Fibroblast of lung (primary cell): ENCODE measurements around the gene RAPGEF4. TPM values are rescaled to one million over a fixed set of nuclear protein-coding genes. Genes with fewer than 3 reads are reported as not detected.
A peak's percentile ranks its signal among the peaks of the same experiment; 100 is the strongest.

ENCODE experiments used
- DNase-seq, 2 donors: peaks; one replicate each; pipeline versions ENCODE4 v3.0.0 to v3.0.0-alpha.2; 2010; ENCODE audit warnings: low read depth in 2 of 2
- H2AFZ ChIP-seq: 2 replicates; pipeline ENCODE4 v1.5.1; 2012; ENCODE audit warnings: low read length, control low read depth, inconsistent platforms
- H3K27ac ChIP-seq: 2 replicates; pipeline ENCODE4 v1.5.1; 2011; ENCODE audit warnings: low read length, control low read depth; ENCODE audit not compliant: insufficient read depth
- H3K27me3 ChIP-seq: 2 replicates; pipeline ENCODE4 v1.5.1; 2011; ENCODE audit warnings: mild to moderate bottlenecking, low read length; ENCODE audit not compliant: control insufficient read depth, insufficient read depth
- H3K36me3 ChIP-seq: 2 replicates; pipeline ENCODE4 v1.5.1; 2011; ENCODE audit warnings: low read length; ENCODE audit not compliant: control insufficient read depth, insufficient read depth
- H3K4me1 ChIP-seq: 2 replicates; pipeline ENCODE4 v1.5.1; 2011; ENCODE audit warnings: low read length; ENCODE audit not compliant: control insufficient read depth, insufficient read depth; ENCODE audit errors: extremely low read depth
- H3K4me2 ChIP-seq: 2 replicates; pipeline ENCODE4 v1.5.1; 2011; ENCODE audit warnings: low read length, control low read depth; ENCODE audit not compliant: insufficient read depth; ENCODE audit errors: extremely low read depth
- H3K4me3 ChIP-seq, 4 experiments: fragments of 200-600 bp in 1 of 4; sonication (generic) in 1 of 4; replicated peaks in 1 of 4; 2 replicates each; pipeline ENCODE4 v1.5.1; 2011 to 2016; ENCODE audit warnings: low read length in 4 of 4, low read depth in 3 of 4, mild to moderate bottlenecking in 3 of 4, control low read depth in 2 of 4, inconsistent platforms in 1 of 4, mixed read lengths in 1 of 4; ENCODE audit not compliant: insufficient read depth in 1 of 4; ENCODE audit errors: control extremely low read depth in 1 of 4
- H3K79me2 ChIP-seq: 2 replicates; pipeline ENCODE4 v1.5.1; 2012; ENCODE audit warnings: mild to moderate bottlenecking, low read length, inconsistent platforms; ENCODE audit not compliant: control insufficient read depth, insufficient read depth
- H3K9ac ChIP-seq: 2 replicates; pipeline ENCODE4 v1.5.1; 2011; ENCODE audit warnings: mild to moderate bottlenecking, low read length, control low read depth; ENCODE audit not compliant: insufficient read depth
- H3K9me3 ChIP-seq: 2 replicates; pipeline ENCODE4 v1.5.1; 2012; ENCODE audit warnings: low read depth, low read length; ENCODE audit not compliant: control insufficient read depth, insufficient read depth
- H4K20me1 ChIP-seq: 2 replicates; pipeline ENCODE4 v1.5.1; 2011; ENCODE audit warnings: low read length; ENCODE audit not compliant: control insufficient read depth, insufficient read depth; ENCODE audit errors: extremely low read depth
- CTCF ChIP-seq, 2 donors: IDR thresholded peaks in 1 of 2; conservative IDR thresholded peaks in 1 of 2; 1 replicate in 1 of 2; 2 replicates in 1 of 2; pipeline ENCODE4 v1.5.1; 2011 to 2012; ENCODE audit warnings: low read length in 2 of 2, control low read depth in 1 of 2, inconsistent platforms in 1 of 2, low read depth in 1 of 2, mild to moderate bottlenecking in 1 of 2
- EZH2 ChIP-seq: IDR thresholded peaks from 2 replicates; pipeline ENCODE4 v1.5.1; 2012; ENCODE audit warnings: low read length, control low read depth, mild to moderate bottlenecking; ENCODE audit errors: missing control alignments
- polyA plus RNA-seq, 2 donors: library from polyadenylated mRNA; depleted of rRNA in 1 of 2; stranded (reverse) in 1 of 2; unstranded in 1 of 2; fragments of >200 nt; gene quantifications; 2 replicates each; pipeline ENCODE4 v1.2.1, GENCODE V29; 2011 to 2012; ENCODE audit warnings: missing spikeins in 1 of 2
- total RNA-seq: library from RNA; depleted of rRNA; stranded (reverse); fragments of >200 nt; gene quantifications from 2 replicates; pipeline ENCODE4 v1.2.1, GENCODE V29; 2014

RAPGEF4 gene
- total and polyA plus RNA-seq, 2 donors (not counting 1 experiment from before 2014, with no cell fraction given) = 0.51 to 3.0 TPM

GRCh38 chr2:172985139-172985892 lies 249.7 kb downstream of the RAPGEF4 start:
- no peaks in the 10 kb centered on the region for H4K20me1 ChIP-seq
- H3K9ac ChIP-seq = no peak overlapping the region
- no peaks in the 10 kb centered on the region for H3K9me3 ChIP-seq
- no peak overlapping the region for H3K4me2 ChIP-seq
- DNase-seq = peak in 1 of 2 donors; percentile 67
- no peaks in the 10 kb centered on the region for H3K4me1 ChIP-seq
- H3K4me3 ChIP-seq = no peak overlapping the region
- no peak overlapping the region for H2AFZ ChIP-seq
- H3K27ac ChIP-seq = no peak overlapping the region
- H3K27me3 ChIP-seq = peaks cover 7% of the 10 kb centered on the region
- no peaks in the 10 kb centered on the region for H3K36me3 ChIP-seq
- no peaks in the 10 kb centered on the region for H3K79me2 ChIP-seq
- no peak for TF ChIP-seq CTCF (conservative IDR thresholded peaks at IDR 0.05 in 1 of 2, IDR thresholded peaks at IDR 0.05 in 1 of 2; ENCODE audit: low read depth in 1 of 2, low read length in 2 of 2)
- TF ChIP-seq EZH2 = no peak

DNA sequence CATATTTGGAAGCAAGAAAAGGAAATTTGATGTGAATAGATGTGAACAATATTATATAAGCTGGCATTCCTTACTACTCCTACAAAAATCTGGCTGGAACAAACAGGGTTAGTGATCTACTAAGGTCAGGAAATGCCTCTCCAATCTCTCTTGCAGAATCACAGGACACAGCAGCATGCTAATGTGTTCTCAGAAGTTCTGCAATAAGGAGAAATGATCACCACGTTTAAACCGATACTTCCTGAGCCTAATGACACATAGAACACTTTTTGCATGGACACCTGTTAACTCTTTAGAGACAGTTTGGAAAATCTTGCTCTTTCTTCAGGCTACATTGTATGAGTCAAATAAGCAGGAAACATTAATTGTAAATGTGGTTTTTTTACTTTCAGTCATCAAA lies 250.4 kb downstream of the RAPGEF4 start:
- no peak overlapping the region for H3K9ac ChIP-seq
- H3K36me3 ChIP-seq = no peaks in the 10 kb centered on the region
- H3K27ac ChIP-seq = no peak overlapping the region
- H3K9me3 ChIP-seq = no peaks in the 10 kb centered on the region
- H3K4me2 ChIP-seq = no peak overlapping the region
- no peaks in the 10 kb centered on the region for H4K20me1 ChIP-seq
- H3K27me3 ChIP-seq = peaks cover 2% of the 10 kb centered on the region
- no peak overlapping the region for H3K4me3 ChIP-seq
- DNase-seq = peak in 1 of 2 donors; percentile 15
- TF ChIP-seq CTCF (conservative IDR thresholded peaks at IDR 0.05 in 1 of 2, IDR thresholded peaks at IDR 0.05 in 1 of 2; ENCODE audit: low read depth in 1 of 2, low read length in 2 of 2) (no peak), EZH2 (no peak)
- no peaks in the 10 kb centered on the region for H3K4me1 ChIP-seq
- no peak overlapping the region for H2AFZ ChIP-seq
- H3K79me2 ChIP-seq = no peaks in the 10 kb centered on the region

DNA sequence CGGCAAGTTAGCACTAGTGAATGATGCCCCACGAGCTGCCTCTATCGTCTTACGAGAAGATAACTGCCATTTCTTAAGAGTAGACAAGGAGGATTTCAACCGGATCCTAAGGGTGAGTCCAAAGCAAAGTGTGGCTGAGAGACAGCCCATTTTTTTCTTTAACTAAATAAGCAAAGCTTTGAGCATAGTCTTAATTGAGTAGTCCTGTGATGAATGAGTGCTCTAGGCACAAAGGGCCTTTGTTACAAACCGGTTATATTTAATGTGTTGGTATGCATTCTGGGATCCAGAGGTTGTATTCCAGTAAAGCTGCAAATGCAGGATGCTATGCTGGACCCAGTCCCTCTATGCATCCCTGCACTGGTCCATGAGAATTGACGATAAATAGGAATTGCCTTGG lies 253.1 kb downstream of the RAPGEF4 start:
- no peak overlapping the region for H3K27ac ChIP-seq
- DNase-seq = no peak
- no peaks in the 10 kb centered on the region for H4K20me1 ChIP-seq
- no peaks in the 10 kb centered on the region for H3K79me2 ChIP-seq
- H3K4me3 ChIP-seq = no peak overlapping the region
- H3K9me3 ChIP-seq = no peaks in the 10 kb centered on the region
- no peaks in the 10 kb centered on the region for H3K4me1 ChIP-seq
- peaks cover 2% of the 10 kb centered on the region for H3K27me3 ChIP-seq
- no peak for TF ChIP-seq EZH2
- TF ChIP-seq CTCF (conservative IDR thresholded peaks at IDR 0.05 in 1 of 2, IDR thresholded peaks at IDR 0.05 in 1 of 2; ENCODE audit: low read depth in 1 of 2, low read length in 2 of 2) = no peak
- no peak overlapping the region for H3K4me2 ChIP-seq
- no peak overlapping the region for H3K9ac ChIP-seq
- H2AFZ ChIP-seq = no peak overlapping the region
- no peaks in the 10 kb centered on the region for H3K36me3 ChIP-seq
